HepG2 (cell line): ENCODE data around the gene CCL19.

Experiments
- HBP1 ChIP-seq: IDR thresholded peaks from 2 replicates; pipeline ENCODE4 v1.6.1; 2016; ENCODE audit warnings: low read depth, control low read depth
- NR2F6 ChIP-seq, 2 experiments: IDR thresholded peaks; 2 replicates each; pipeline ENCODE4 v1.6.1; 2016; ENCODE audit warnings: antibody characterized with exemption in 1 of 2, mild to moderate bottlenecking in 1 of 2

DNA sequence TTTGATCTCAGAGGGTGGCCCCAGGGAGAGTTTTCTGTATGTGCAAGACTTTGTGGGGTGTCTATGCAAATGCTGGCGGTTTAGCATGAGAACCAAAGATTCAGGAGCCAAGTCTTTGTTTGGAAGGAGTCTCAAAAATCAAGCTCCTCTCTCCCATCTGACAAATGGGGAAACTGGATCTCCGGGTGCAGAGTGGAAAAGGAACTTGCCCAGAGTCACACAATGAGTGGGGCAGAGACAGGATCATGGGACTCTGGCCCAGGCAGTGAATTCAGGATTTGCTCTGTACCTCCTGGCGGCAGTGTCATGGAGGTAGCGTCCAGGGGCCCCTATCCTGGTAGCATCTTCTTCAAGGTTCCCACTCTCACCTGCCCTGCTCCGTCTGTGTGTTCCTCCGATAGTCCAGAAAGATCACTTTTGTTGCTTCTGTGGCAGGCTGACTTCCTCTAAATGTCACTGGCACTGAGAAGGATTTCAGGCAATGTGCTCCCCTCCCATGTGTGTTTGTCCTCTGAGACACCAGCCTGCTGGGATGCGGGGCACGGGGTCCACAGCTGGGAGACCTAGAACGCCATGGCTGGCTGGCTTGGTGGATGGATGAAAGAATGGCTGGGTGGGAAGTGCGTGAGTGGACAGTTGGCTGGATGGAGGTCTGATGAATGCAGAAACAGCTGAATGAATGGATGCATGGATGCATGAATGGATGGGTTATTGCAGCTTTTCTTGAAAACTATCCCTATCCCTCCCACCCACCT is 3.6 kb downstream of the CCL19 start:
- TF ChIP-seq NR2F6 (IDR thresholded peaks at IDR 0.05) (no peak), NR2F6 (CRISPR knock-in tag; IDR thresholded peaks at IDR 0.05) (no peak), HBP1 (CRISPR knock-in tag) (no peak)
